Endothelial cell of umbilical vein (primary cell): ENCODE measurements around the gene ABLIM2. TPM values are rescaled to one million over a fixed set of nuclear protein-coding genes. Genes with fewer than 3 reads are reported as not detected.

Experiments
- BruUV-seq: library from RNA; stranded (reverse); fragments of 400-500 nt; replicated peaks from 2 replicates; lab custom pipeline; 2021; lab: Mats Ljungman, UMichigan
- CTCF ChIA-PET: fragments of 300-600, 350-600 bp; sonication (Branson Sonifier 250); formaldehyde crosslinking; loops from one replicate; lab custom pipeline; 2021; ENCODE audit warnings: antibody characterized with exemption, inconsistent platforms; lab: Charles Lee
- POLR2A ChIA-PET: fragments of 300-600, 350-600 bp; sonication (Branson Sonifier 250); formaldehyde crosslinking; loops from one replicate; lab custom pipeline; 2021; ENCODE audit warnings: antibody characterized with exemption, inconsistent platforms; lab: Charles Lee
- DNase-seq: peaks from one replicate; pipeline ENCODE4 v3.0.0-alpha.2; 2011; ENCODE audit warnings: low read depth, low spot score
- FAIRE-seq: peaks from 2 replicates; lab custom pipeline; 2011; peaks lifted over from hg19 to GRCh38; lab: Jason Lieb, UNC
- H2AFZ ChIP-seq: 2 replicates; pipeline ENCODE4 v1.6.0; 2012; ENCODE audit warnings: low read depth, low read length, control low read depth, inconsistent platforms
- H3K27ac ChIP-seq: 2 replicates; pipeline ENCODE4 v1.5.1; 2011; ENCODE audit warnings: low read depth, mild to moderate bottlenecking, control low read depth, low read length, moderate library complexity; ENCODE audit not compliant: insufficient read depth
- H3K27me3 ChIP-seq, 2 experiments: 2 replicates each; pipeline versions ENCODE4 v1.6.0 to v1.6.1; 2011; ENCODE audit warnings: low read length in 2 of 2, mixed read lengths in 1 of 2; ENCODE audit not compliant: control insufficient read depth in 2 of 2, insufficient read depth in 2 of 2
- H3K36me3 ChIP-seq, 2 experiments: 2 replicates in 1 of 2; 3 replicates in 1 of 2; pipeline ENCODE4 v1.5.1; 2011; ENCODE audit warnings: low read length in 2 of 2, mild to moderate bottlenecking in 1 of 2, moderate library complexity in 1 of 2; ENCODE audit not compliant: control insufficient read depth in 2 of 2, insufficient read depth in 2 of 2; ENCODE audit errors: extremely low read depth in 1 of 2
- H3K4me1 ChIP-seq: 3 replicates; pipeline ENCODE4 v1.5.1; 2011; ENCODE audit warnings: mild to moderate bottlenecking, low read length; ENCODE audit not compliant: control insufficient read depth, insufficient read depth; ENCODE audit errors: extremely low read depth
- H3K4me2 ChIP-seq: 2 replicates; pipeline ENCODE4 v1.6.1; 2011; ENCODE audit warnings: low read length, control low read depth, mixed read lengths; ENCODE audit not compliant: insufficient read depth
- H3K4me3 ChIP-seq, 3 experiments: fragments of 200-600 bp in 1 of 3; sonication (generic), shearing (Covaris generic) in 1 of 3; replicated peaks in 1 of 3; 2 replicates each; pipeline ENCODE4 v1.5.1; 2011 to 2016; ENCODE audit warnings: control low read depth in 3 of 3, low read length in 3 of 3, mild to moderate bottlenecking in 2 of 3, inconsistent platforms in 1 of 3, low read depth in 1 of 3, moderate library complexity in 1 of 3; ENCODE audit not compliant: insufficient read depth in 1 of 3
- H3K79me2 ChIP-seq: 2 replicates; pipeline ENCODE4 v1.6.0; 2012; ENCODE audit warnings: low read length, inconsistent platforms; ENCODE audit not compliant: control insufficient read depth, insufficient read depth
- H3K9ac ChIP-seq: replicated peaks from 2 replicates; pipeline ENCODE3; 2011; ENCODE audit warnings: low read length, control low read depth; ENCODE audit not compliant: insufficient read depth; ENCODE audit errors: extremely low read depth
- H3K9me1 ChIP-seq: replicated peaks from 3 replicates; pipeline ENCODE4 v1.6.0; 2011; ENCODE audit warnings: mild to moderate bottlenecking, low read length; ENCODE audit not compliant: control insufficient read depth, insufficient read depth; ENCODE audit errors: extremely low read depth
- H3K9me3 ChIP-seq: replicated peaks from 2 replicates; pipeline ENCODE4 v1.5.1; 2012; ENCODE audit warnings: low read length, inconsistent platforms; ENCODE audit not compliant: control insufficient read depth, insufficient read depth
- H4K20me1 ChIP-seq: replicated peaks from 2 replicates; pipeline ENCODE3; 2011; ENCODE audit warnings: mild to moderate bottlenecking, low read length; ENCODE audit not compliant: control insufficient read depth, insufficient read depth; ENCODE audit errors: extremely low read depth
- EZH2 ChIP-seq: IDR thresholded peaks from 2 replicates; pipeline ENCODE4 v1.6.1; 2012; ENCODE audit warnings: borderline replicate concordance, low read depth, mild to moderate bottlenecking, moderate library complexity, low read length, inconsistent platforms; ENCODE audit not compliant: severe bottlenecking
- FOS ChIP-seq: IDR thresholded peaks from 2 replicates; pipeline ENCODE4 v1.6.1; 2011; ENCODE audit warnings: mild to moderate bottlenecking, low read length, moderate library complexity, borderline replicate concordance; ENCODE audit not compliant: insufficient read depth
- GATA2 ChIP-seq: IDR thresholded peaks from 2 replicates; pipeline ENCODE4 v1.7.0; 2011; ENCODE audit warnings: low read depth, mild to moderate bottlenecking, moderate library complexity, mixed read lengths, low read length; ENCODE audit not compliant: insufficient read length, insufficient read depth
- JUN ChIP-seq: IDR thresholded peaks from 2 replicates; pipeline ENCODE4 v1.6.1; 2011; ENCODE audit warnings: borderline replicate concordance, low read depth; ENCODE audit not compliant: insufficient read length, insufficient read depth
- MAX ChIP-seq: IDR thresholded peaks from 2 replicates; pipeline ENCODE4 v1.6.1; 2011; ENCODE audit not compliant: insufficient read depth, insufficient read length
- MYC ChIP-seq: IDR thresholded peaks from one replicate; pipeline ENCODE4 v1.6.1; 2011; ENCODE audit warnings: mild to moderate bottlenecking, low read depth, low read length
- POLR2A ChIP-seq: IDR thresholded peaks from 2 replicates; pipeline ENCODE4 v1.6.1; 2012; ENCODE audit warnings: low read depth, mild to moderate bottlenecking, control low read depth, low read length
- POLR2AphosphoS5 ChIP-seq: IDR thresholded peaks from 2 replicates; pipeline ENCODE4 v1.6.1; 2012; ENCODE audit warnings: low read depth, mild to moderate bottlenecking, control low read depth, low read length, moderate library complexity; ENCODE audit not compliant: insufficient read depth
- dilution Hi-C: fragments of 300-500 bp; cut with MboI; formaldehyde crosslinking; loops from one replicate; pipeline ENCODE4 v1.15.0; 2019; ENCODE audit warnings: low sequenced_read_pairs; ENCODE audit not compliant: extremely low pct_ligation_motif_present
- intact Hi-C: fragments of 100-400 bp; cut with micrococcal nuclease; formaldehyde crosslinking; loops from one replicate; pipeline ENCODE4 v1.10.0; 2022
- polyA plus RNA-seq, 4 experiments: library from polyadenylated mRNA; depleted of rRNA in 3 of 4; stranded (reverse) in 3 of 4; unstranded in 1 of 4; fragments of >200 nt; gene quantifications; 2 replicates each; pipeline versions ENCODE4 v1.2.1 to v1.2.3, GENCODE V29; 2011 to 2012; ENCODE audit warnings: missing spikeins in 1 of 4
- total RNA-seq: library from RNA; stranded (reverse); gene quantifications from 2 replicates; pipeline ENCODE4 v1.2.3, GENCODE V29; 2021
- TF ChIP-seq, protein P1 (sequence below), 2 donors: IDR thresholded peaks; 1 replicate in 1 of 2; 2 replicates in 1 of 2; pipeline ENCODE4 v1.5.1; 2011; ENCODE audit warnings: low read length in 2 of 2, mild to moderate bottlenecking in 2 of 2, moderate library complexity in 2 of 2, control low read depth in 1 of 2, inconsistent platforms in 1 of 2, low read depth in 1 of 2; ENCODE audit not compliant: insufficient read depth in 1 of 2; ENCODE audit errors: extremely low read depth in 1 of 2

The ABLIM2 gene
- total and polyA plus RNA-seq, 2 donors (not counting 3 experiments of a cell fraction or from before 2014, with no cell fraction given) = 0.28 to 0.66 TPM

DNA sequence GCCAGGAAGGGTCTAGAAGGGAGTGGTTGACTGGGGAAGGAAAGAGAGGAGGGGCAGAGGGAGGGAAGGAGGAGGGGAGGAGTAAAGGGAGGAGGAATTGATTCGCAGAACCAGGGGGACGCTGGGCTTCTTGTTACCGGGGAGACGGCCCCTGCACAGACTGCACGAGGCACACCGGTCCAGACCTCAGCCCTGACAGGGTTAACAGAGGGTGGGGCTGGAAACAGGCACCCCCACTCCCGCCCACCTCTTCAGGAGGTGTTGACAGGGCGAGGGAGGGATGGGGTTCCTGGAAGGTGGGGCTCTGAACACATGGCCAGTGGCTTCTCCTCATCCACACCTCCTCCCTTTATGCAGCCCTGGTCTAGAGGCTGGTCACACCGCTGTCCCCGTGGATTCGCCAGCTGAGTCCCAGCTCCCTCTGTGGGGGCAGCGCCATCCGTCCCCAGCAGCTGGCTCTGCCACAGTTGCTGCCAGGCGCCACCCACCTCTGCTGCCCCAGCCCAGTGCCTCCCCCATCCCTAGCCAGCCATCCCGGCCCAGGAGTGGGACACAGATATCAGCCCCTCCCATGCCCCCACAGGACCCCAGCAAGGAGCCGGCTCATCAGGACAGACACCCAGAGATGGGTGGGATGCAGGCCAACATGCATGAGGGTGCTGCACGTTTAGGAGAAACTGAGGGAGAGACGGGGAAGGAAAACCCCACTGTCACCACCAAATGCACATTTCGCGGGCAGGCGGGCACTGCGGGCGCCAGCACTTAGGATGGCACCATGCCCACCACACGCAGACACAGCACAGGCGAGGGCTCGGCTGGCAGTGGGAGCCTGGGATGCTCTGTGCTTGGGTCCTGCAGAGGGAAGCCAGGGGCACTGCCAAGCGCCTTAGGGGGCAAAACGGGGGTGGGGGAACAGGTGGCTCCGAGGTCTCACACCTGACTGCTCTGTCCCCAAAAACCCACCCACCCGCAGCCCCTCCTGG is 87.6 kb downstream of the ABLIM2 start:
- no peak overlapping the region for H3K27ac ChIP-seq
- no peak for TF ChIP-seq MAX
- no peak overlapping the region for H2AFZ ChIP-seq
- dilution Hi-C loops = no loop called here
- no peak overlapping the region for H3K9ac ChIP-seq
- no peak overlapping the region for H3K4me3 ChIP-seq
- DNase-seq = no peak
- no peak for FAIRE-seq
- no peak overlapping the region for H3K4me2 ChIP-seq
- H3K27me3 ChIP-seq = peaks cover 0 to 8% of the 10 kb centered on the region in 2 experiments
- POLR2A ChIA-PET = no interaction called here
- no peaks in the 10 kb centered on the region for H3K36me3 ChIP-seq
- H4K20me1 ChIP-seq = no peaks in the 10 kb centered on the region
- intact Hi-C loops = no loop called here
- H3K9me1 ChIP-seq = no peaks in the 10 kb centered on the region
- H3K79me2 ChIP-seq = no peaks in the 10 kb centered on the region
- no TSS peak for BruUV-seq
- CTCF ChIA-PET = no interaction called here
- no peaks in the 10 kb centered on the region for H3K9me3 ChIP-seq
- no peaks in the 10 kb centered on the region for H3K4me1 ChIP-seq

DNA sequence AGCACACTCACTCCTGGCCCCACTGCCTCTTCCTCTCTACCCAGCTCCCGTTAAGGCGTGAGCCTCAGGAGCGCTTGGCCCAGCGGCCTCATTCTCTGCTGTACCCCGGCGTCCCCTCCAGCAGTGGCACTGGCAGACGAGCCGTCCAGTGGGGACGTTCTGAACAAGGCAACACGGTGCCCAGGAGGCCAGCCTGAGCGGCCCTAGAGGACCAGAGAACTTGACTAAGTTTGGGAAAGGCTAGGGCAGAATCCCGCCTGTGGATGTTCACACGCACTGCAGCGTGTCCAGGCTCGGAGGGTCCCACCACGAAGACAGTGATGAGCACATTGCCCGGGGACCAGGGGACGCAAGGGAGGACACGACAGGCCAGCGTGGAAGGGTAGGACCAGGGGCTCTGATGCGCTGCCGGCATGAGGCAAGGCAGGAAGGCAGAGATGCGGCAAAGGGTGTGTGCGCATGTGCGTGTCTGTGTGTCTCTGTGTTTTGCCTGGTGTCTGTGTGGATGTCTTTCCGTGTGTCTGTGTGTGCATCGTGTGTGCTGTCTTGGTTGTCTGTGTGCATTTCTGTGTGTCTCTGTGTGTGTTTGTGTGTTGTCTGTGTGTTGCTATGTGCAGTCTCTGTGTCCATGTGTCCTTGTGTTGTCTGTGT is 89.4 kb downstream of the ABLIM2 start:
- Histone ChIP-seq H3K27ac (no peak overlapping the region), H4K20me1 (no peaks in the 10 kb centered on the region), H2AFZ (no peak overlapping the region), H3K79me2 (no peaks in the 10 kb centered on the region), H3K4me1 (no peaks in the 10 kb centered on the region), H3K36me3 (no peaks in the 10 kb centered on the region), H3K27me3 (peaks cover 0 to 8% of the 10 kb centered on the region in 2 experiments), H3K9ac (no peak overlapping the region), H3K9me3 (no peaks in the 10 kb centered on the region), H3K4me3 (no peak overlapping the region), H3K4me2 (no peak overlapping the region), H3K9me1 (no peaks in the 10 kb centered on the region)
- dilution Hi-C loops (no loop called here), intact Hi-C loops (no loop called here)
- CTCF ChIA-PET = interaction anchor here (1.4 kb wide), 1 partner anchor 9 kb away, joined by 3 read pairs; no protein-coding TSS in a partner anchor
- BruUV-seq = no TSS peak
- FAIRE-seq = no peak
- DNase-seq = no peak
- POLR2A ChIA-PET = no interaction called here
- TF ChIP-seq JUN (no peak), MAX (no peak), FOS (no peak), POLR2AphosphoS5 (no peak), GATA2 (no peak), POLR2A (no peak), EZH2 (no peak), MYC (no peak)
- TF ChIP-seq, protein P1, sequence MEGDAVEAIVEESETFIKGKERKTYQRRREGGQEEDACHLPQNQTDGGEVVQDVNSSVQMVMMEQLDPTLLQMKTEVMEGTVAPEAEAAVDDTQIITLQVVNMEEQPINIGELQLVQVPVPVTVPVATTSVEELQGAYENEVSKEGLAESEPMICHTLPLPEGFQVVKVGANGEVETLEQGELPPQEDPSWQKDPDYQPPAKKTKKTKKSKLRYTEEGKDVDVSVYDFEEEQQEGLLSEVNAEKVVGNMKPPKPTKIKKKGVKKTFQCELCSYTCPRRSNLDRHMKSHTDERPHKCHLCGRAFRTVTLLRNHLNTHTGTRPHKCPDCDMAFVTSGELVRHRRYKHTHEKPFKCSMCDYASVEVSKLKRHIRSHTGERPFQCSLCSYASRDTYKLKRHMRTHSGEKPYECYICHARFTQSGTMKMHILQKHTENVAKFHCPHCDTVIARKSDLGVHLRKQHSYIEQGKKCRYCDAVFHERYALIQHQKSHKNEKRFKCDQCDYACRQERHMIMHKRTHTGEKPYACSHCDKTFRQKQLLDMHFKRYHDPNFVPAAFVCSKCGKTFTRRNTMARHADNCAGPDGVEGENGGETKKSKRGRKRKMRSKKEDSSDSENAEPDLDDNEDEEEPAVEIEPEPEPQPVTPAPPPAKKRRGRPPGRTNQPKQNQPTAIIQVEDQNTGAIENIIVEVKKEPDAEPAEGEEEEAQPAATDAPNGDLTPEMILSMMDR (IDR thresholded peaks at IDR 0.05; ENCODE audit: extremely low read depth in 1 of 2, insufficient read depth in 1 of 2, low read depth in 1 of 2, low read length in 2 of 2) = no peak
